DMS 273 treated with DMSO at 0.1 percent for 48 hours (cell line): ENCODE data around the gene GSDME.
"Not testable (repeated sequence)": the region's sequence is repeated elsewhere in the genome, so short reads cannot be mapped to it uniquely, and the experiment has no call there.

Experiments used
- DNase-seq: peaks from one replicate; lab custom pipeline; 2025; lab: John Stamatoyannopoulos, UW

The GSDME gene

DNA sequence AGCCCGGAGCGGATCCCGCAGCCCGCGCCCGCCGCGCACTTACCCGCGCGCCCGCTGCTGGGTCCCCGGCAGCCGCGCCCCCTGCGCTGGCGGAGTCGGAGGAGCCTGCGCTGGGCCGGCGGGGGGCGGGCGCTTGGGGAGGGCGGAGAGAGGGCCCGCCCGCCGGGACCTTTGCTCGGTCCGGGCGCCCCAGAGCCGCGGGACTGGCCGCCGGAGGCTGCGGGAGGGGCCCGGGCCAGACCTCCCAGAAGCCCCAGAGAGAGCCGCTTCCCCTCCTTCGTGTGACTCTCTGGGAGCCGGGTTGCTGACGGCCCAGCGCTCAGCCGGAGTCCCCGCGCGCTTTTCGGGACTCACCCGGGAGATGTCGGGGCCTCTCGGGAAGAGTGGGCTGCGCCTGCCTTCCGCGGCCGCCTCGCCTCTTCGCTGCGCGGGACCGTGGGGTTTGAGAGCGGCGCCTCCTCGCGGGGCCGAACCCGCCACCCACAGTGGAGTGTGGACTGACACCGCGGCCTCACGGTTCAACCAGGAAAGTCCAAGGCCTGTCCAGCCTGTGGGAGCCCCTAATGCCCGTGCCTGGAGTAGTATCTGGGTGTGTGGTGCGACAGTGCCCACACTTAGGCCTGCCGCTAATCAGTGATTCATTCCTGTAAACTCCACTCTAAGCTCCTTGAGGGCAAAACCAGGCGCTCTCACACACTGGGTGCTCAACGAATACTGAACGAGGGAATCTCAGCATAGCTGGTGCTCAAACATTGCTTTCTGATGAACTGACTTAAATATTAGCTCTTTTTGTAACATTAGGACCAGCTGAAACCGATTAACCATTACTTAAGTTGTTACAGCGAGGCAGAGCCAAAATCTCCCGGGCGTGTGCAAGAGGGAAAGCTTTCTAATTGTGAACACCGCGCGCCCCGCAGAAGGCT is at the start of gene GSDME:
Gene GSDME (minus strand): TSS at position 112 of the 923 bp plus-strand sequence. CDS start 7,690 bp downstream, outside the sequence.
- no peak for DNase-seq

DNA sequence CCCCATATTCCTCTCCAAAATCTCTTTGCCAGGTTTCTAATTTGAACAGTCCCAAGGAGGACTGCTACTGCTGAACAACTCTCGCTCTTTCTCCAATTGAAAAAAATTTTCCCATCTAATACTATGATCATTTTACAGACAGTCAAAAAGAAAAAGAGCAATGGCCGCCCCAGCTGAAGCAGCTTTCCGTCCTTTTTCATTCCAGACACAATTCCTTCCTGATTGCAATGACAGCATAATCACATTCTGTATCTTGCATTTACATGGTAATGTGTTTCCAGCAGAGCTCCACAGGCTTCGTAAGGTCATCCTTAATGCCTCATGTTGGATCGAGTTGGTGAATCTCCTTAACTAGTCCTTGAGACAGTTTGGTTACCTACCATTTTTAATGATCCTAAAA is 45.0 kb upstream of the GSDME start:
- no peak for DNase-seq

DNA sequence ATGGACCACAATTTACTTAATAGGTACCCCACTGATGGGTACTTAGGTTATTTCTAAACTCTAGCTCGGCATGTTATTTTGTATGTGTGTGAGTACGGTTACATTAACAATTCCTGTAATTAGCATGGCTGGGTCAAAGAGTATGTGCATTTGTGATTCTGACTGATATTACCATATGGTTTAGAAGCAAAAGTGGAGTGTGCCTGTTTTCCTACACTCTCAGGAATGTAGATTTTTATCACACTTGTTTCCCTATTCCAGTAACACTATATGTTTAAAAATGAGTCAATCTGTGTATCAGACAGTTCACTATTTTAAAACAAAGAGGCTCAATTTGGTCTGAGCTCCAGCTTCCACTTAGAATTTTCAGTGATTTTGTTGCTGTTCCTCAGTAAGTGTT is 44.6 kb upstream of the GSDME start:
- no peak for DNase-seq

DNA sequence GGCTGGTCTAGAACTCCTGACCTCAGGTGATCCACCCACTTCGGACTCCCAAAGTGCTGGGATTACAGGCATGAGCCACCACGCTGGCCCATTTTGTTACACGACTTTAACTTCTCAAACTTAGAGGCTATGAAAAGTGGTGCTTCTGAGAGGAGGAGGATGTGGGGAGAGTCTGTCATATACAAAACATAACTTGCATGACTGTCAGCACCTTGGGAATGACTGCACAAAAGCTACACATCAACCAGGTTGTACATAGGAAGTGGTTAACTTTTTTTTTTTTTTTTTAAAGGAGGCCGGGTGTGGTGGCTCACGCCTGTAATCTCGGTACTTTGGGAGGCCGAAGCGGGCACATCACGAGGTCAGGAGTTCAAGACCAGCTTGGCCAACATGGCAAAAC is 43.4 kb upstream of the GSDME start:
- no peak for DNase-seq

DNA sequence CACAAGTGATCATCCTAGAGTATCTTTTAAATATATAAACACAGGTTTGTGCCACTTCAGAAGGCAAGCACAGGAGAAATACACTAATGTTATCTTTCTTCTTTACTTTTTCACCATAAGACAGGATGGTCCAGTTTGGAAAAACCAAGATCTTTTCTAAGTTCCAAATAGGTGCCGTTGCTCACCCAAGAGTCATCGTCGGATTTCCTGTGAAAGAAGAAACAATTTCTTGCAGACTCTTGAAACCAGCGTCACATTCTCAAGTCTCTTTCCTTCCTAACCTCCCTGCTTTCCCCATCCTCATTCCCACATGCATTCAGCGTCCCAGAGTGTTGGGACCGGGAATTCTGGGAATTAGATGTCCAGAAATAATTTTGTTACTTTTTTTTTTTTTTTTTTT is 42.8 kb upstream of the GSDME start:
- DNase-seq = no peak

DNA sequence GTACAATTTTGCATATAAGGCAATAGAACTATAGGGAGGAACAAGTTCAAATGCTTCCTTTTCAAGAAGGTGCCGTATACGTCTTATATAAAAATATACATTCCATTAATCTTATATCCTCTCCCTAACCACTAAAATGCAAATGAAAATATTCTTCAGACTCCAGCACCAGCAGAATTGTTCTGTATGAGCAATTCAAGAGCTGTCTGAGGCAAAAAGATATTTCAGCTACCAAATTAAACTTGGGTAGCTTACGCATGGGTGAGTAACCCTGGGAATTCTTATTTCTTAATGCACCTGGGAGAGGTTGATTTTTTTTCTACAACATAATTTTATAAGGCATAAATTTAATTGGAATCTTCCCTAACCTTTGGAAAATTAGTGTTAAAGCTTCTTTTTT is 42.2 kb upstream of the GSDME start:
- no peak for DNase-seq

DNA sequence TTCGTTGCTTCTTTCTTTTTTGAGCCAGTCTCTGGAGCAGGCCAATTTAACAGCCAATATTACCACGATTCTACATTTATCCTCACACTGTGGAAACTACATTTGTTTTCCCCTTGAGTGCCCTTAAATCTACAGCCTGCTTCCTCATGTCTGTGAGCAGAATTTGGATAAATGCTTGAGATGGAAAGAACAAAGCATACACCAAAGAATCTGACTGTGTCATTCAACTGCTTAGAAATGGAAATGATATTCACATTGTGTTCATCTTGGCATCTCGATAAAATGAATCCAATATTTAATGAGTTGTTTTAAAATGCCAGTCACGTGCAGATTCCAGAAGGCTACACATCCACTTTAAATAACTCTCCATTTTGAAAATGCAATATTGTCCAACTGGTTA is 41.0 kb upstream of the GSDME start:
- no peak for DNase-seq

DNA sequence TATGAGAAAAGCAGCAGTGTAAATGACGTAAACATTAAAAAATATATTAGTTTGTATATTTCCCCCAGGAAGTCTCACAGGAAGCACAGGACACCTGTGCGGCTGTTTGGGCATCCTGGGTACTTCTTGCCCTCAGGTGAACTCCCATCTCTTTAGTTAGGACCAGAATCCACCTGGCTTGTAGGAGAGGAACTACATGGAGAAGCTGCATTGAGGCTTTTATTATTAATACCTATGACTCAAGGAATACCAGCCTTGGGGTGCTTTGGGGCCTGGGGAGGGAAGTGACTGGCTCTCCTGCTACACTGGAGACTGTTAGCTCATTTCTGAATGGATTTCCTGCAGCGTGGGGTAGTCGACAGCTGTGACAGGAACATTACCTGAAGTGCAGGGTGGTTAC is 40.0 kb upstream of the GSDME start:
- no peak for DNase-seq

DNA sequence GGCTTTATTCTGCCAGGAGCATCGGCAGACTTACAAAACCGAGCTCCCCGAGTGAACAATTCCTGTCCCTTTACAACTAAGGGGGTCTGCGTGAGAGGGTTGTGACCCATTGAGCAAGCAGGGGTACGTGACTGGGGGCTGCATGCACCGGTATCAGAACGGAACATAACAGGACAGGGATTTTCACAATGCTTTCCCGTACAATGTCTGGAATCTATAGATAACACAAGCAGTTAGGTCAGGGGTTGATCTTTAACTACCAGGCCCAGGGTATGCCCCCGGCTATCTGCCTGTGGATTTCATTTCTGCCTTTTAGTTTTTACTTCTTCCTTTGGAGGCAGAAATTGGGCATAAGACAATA is 38.1 kb upstream of the GSDME start:
- no peak for DNase-seq

DNA sequence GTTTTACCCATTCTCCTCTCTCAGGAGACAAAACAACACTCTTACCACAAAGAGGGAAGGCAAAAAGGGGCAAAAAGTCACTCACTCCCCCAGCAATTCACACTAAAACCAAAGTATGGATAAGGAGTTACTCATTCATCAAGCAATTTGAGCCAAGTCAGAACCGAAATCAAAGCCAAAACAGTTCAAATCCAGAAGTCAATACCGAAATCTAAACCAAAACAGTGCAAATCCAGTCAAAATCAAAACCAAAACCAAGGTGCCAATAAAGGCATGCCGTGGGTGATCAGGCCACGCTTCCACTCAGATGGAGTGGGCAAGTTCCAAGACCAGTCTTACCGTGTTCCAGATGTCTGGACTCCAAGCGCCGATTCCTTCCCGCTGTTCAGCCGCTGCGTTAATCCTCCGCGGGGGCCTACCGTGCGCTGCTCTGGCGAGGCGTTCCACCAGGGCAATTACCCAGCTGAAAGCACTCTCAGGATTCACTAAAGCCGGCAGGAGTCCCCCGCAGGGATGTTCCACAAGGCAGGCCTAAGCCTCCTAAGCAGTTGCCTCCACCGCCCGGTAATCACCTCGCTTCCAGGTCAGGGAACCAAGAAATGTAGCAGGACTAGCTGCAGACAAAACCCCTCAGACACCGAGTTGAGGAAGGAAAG is 37.6 kb upstream of the GSDME start:
- DNase-seq = not testable (repeated sequence)

DNA sequence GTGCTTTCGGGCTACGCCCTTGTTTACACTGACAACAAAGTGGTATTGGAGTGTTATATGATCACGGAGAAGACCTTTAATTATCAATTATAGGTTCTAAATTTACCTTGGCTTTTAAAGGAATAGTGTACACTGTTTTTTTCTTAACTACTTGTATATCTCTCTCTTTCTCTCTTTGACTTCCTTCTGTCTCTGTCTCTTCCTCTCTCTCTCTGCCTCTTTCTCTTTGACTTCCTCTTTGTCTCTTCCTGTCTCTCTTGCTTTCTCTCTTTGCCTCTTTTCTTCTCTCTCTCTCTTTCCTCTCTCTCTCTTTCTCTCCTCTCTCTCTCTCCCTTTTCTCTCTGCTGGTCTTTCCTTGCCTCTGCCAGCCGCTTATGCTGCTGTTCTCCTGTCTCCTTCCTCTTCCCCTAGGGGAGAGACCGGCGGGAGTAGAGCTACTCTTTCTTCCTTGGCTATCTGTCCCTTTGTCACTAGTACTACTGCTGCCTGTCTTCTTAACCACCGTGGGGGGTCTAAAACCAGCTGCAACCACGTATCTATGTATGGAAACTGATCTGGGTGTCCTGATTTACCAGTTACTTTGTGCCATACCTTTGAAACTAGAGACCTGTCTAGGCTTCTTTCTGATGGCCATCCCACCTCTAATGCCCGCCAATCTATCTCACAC is 36.9 kb upstream of the GSDME start:
- no peak for DNase-seq

DNA sequence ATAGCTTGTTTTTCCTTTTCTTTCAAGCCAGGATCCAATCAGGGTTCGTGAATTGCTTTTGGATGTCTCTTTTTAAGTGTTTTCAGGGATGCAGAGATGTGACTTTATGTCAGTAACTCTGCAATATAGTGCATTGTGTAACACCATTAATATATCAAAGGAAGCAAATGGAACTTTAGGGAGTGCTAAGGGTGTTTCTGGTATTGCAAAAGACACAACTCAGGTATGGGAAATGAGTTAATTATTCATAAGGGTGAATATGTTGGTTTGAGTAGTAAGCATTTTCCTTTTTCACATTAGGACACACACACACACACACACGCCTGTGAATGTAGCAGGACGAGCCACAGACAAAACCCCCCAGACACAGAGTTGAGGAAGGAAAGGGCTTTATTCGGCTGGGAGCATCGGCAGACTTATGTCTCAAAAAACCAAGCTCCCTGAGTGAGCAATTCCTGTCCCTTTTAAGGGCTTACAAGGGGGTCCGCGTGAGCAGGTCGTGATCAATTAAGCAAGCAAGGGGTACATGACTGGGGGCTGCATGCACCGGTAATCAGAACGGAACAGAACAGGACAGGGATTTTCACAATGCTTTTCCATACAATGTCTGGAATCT is 31.8 kb upstream of the GSDME start:
- DNase-seq = no peak

DNA sequence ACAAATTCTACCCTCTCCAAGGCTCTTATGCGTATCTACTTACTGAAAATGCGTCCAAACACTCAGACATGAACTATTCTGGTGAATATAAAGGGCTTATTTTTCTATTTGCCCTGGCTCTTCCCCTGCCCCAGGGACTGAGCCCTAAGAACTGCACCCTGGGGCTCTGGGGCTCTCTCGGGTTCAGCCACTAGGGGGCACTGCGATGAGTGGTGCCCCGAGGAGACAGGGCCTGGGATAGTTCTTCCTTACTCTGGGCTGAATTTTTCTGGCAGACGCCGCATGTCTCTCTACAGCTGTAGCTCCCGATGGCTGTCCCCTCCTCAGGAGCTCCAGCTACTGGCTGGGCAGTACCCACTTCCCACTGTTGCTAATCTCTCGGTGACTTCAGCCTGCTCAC is 30.8 kb upstream of the GSDME start:
- DNase-seq = no peak

DNA sequence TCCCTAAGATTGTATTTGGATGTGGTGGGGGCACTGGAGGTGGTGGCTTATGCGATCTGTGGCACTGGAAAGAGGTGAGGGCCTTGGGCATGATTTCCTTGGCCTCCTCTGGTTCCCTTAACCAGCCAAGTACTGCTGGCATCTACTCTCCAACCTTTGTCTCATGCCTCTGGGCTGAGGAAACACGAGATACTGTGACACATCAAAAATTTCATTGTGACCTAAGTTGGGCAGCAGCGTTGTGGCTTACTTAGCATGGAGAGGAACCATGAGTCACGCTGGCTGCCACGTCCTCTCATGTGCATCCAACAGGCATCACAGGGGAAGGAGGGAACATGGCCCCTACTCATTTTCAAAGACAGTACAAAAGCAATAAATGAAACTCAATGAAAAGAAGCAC is 29.7 kb upstream of the GSDME start:
- DNase-seq = no peak

DNA sequence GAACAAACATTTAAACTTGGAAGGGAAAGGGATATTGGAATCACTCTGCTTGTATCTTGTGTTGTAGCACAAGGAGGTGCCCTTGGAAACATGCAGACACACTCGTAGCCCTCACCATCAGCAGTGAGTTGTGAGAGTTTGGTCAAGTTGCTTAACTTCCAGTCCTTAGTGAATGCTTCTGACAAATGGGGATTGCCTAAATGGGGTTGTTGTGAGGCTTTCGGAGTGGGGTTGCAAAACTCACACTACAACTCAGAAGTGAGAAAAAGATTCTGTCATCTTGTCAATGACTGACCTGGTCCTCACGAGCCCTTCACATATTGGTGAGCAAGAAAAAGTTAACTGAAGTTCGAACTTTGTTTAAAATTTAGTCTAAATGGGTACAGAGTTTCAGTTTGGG is 29.0 kb upstream of the GSDME start:
- no peak for DNase-seq

DNA sequence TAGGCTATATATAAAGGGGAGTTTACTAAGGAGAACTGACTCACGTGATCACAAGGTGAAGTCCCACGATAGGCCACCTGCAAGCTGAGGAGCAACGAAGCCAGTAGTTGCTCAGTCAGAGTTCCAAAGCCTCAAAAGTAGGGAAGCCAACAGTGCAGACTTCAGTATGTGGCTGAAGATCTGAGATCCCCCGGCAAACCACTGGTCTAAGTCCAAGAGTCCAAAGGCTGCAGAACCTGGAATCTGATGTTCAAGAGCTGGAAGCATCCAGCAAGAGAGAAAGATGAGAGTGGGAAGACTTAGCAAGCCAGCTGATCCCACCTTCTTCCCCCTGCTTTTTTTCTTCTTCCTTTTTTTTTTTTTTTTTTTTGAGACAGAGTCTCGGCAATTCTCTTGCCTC is 27.0 kb upstream of the GSDME start:
- DNase-seq = no peak

DNA sequence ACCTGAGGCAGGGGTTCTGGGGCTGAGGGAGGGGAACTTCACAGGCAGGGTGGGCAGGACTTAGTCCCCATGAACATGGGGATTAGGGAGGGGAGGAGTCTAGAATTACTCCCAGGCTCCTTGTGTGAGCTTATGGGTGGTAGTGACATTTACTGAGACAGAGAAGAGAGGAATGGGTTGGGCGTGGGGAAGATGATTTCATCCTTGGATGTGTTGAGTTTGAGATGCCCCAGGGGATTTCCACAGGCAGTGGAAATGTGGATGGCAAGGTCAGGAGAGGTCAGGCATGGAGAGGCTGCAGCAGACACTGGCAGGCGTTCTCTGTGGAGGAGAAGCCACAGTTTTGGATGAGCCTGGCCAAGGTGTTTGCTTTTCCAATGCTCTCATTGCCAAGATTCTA is 26.4 kb upstream of the GSDME start:
- DNase-seq = no peak

DNA sequence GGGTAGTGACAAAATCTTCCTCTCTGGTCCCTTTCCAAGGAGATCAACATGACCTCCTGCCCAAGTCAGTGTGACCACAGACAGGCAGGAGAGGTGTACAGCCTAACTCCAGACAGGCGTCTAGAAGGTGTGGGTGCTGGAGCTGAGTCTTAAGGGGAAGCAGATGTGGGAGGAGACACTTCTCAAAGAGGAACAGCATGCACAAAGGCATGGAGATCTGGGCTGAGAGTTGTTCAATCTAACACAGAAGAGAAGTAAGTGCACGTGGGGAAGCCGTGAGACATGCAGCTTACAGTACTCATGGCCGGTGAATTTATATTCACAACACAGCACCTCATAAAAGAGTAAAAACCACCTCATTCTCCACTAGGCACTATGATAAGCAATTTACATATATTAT is 23.8 kb upstream of the GSDME start:
- no peak for DNase-seq

DNA sequence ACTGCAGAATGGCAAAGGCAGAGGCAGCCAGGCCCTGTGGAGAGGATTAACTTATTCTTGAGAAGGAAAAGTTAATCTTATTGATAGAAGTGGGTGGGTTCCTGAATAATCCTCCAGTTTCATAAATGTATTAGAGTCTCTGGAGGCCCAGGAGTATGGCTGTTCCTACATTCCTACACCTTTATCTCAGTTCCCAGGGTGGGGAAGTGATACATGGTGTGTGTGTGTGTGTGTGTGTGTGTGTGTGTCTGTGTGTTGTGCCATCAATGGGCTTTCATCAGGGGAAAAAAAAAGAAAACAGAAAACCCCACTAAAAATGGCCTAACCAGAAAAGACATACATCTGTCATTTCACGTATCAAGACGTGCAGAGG is 22.0 kb upstream of the GSDME start:
- DNase-seq = no peak

DNA sequence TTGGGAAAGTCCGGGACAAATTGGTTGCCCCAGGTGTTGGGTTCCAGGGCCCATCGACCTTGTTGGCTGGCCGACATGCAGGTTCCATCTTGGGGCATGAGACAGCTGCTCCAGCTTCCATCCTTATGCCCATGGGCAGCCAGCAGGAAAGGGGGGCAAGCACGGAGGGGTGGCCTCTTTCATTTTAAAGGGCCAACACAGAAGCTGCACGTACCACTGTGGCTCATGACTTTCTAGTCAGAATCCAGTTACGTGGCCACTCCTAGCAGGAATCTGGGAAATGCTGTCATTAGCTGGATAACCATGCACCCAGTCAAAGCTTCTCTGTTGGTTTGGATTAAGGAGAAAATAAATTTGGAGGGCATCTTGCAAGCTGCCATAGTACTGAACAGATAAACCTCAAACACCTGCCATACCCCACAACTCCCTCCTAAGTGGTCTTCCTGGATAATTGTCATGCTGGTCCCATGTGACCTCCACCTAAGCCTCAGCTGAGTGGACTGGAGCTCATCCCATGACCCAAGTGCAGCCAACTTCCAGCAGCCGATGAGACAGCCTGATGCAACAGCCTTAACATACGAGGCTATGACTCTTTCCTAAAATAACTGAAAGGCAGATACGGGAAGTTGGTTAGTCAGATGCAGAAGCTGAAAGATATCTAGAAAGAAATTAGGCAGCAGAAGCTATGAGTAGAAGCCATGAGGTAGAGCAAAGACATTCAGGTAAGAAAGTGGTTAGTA is 21.4 kb upstream of the GSDME start:
- no peak for DNase-seq

DNA sequence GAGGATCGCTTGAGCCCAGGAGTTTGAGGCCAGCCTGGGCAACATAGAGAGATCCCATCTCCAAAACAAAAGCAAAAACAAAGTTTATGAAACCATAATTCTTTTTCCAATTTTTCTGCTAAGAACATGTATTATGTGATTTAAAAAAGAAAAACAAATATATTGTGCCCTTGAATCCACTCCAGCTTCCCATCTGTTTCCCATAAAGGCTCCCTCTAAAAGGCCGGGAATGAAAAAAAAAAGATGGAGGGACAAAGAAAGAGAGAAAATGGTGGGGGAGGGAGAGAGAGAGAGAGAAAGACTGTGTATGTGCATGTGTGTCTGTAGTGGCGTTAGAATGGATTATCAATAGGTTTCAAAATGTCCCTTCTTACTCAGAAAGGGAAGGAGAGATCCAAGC is 20.5 kb upstream of the GSDME start:
- no peak for DNase-seq

DNA sequence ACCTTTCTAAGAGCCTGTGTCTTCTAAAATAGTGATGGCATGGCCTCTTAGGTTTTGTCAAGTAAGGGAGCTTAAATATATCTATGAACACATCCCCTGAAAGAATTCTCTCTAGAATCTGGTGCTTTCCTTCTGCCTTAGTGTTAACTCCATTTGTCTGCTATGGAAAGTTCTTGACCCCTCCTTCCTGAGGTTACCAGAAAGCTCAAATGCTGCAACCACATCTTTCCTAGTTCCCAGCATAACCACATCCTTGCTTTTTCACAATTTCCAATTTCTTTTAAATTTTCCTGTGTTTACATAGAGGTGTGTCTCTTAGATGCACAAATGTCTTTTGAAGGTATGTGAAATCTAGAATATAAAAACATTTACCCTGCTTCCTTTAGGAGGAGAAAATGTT is 16.4 kb upstream of the GSDME start:
- DNase-seq = no peak
